HK-2 (cell line): ENCODE results near the gene KRTAP5-3.
"Not testable (repeated sequence)": the region's sequence is repeated elsewhere in the genome, so short reads cannot be mapped to it uniquely, and the experiment has no call there.

Source experiments
- DNase-seq: peaks from one replicate; pipeline ENCODE4 v3.0.0-alpha.2; 2018; ENCODE audit not compliant: unreplicated experiment

KRTAP5-3 gene

DNA sequence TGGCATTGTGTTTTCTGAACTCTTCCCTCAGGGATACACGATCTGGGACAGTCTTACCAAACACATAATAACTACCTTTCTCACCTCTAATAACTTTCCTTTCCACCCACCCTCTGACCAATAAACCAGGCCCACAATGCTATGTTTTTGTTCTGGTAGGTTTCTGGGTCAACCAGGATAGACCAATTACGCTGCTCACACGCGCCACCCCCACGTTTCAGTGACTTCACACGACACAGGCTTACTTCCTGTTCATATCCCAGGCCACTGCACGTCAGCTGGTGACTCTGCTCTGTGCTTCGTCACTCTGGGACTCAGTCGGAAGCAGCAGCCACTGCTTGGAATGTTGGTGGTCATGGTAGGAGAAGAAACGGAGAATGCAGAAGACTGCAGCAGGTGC lies 11.2 kb upstream of the KRTAP5-3 start:
- no peak for DNase-seq

DNA sequence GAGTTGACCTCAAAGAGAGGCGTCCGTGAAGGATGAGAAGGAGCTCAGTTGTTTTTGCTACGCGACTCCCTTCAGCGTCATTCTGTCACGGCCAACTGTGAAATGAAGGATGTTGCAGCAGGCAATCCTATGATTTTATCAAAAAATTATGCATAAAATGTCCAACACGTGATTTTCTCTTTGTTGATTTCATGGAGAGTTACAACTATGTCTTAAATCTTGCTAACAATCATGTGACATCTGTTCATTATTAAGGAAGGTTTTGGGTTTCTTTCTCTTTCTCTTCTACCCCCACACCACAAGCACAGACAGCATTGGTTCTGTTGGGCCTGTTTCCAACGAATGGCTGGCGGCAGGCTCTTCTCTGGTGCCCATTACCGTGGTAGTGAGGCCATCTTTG lies 10.0 kb upstream of the KRTAP5-3 start:
- DNase-seq: no peak

DNA sequence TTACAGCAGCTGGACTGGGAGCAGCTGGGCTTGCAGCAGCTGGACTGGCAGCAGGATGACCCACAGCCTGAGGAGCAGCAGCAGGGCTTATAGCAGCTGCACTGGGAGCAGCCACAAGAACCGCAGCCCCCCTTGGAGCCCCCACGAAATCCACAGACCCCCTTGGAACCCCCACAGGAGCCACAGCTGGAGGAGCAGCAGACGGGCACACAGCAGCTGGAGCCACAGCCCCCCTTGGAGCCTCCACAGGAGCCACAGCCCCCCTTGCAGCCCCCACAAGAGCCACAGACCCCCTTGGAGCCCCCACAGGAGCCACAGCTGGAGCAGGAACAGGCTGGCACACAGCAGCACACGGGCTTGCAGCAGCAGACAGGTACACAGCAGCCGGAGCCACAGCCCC lies 362 bp downstream of the KRTAP5-3 start:
- DNase-seq: not testable (repeated sequence)

DNA sequence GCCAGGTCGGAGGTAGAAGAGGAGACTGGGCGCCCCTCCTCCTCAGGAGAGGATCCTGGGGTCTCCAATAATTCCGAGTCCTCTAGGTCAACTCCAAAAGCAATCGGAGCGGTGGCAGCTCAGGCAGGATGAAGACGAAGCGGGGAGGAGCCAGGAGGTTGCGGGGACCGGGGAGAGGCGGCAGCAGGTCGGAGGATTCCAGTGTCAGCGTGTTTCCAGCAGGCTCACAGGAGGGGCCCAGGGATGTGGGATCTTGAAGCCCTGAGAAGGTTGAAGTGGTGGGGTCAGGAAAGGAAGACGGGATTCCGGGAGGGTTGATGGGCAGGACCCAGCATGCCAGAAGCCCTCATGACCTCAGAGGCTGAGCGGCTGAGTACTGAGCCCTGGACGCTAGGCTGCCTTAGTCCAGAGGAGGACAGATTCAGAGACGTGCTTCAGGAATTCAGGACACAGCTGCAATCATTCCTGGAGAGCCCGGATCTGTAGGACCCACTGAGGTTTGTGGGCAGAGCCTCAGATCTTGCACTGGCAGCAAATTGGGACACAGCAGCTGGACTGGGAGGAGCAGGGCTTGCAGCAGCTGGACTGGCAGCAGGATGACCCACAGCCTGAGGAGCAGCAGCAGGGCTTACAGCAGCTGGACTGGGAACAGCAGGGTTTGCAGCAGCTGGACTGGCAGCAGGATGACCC lies 962 bp downstream of the KRTAP5-3 start:
- not testable (repeated sequence) for DNase-seq

DNA sequence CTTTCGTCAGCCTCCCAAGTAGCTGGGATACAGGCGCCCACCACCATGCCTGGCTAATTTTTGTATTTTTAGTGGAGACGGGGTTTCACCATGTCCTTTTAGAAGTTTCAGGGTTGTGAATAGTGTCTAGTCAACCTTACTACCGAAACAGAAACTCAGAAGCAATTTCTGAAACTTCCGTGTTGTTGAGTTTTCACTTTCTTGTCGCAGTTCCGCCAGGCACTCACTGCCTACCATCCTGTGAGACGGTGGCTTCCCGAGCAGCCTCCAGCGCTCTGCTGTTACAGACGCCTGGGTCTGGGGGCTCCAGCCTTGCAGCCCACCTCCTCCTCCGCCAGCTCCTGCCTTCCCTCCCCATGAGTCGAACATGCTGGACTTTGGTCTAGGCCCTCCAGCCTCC lies 2.3 kb downstream of the KRTAP5-3 start:
- DNase-seq: not testable (repeated sequence)

DNA sequence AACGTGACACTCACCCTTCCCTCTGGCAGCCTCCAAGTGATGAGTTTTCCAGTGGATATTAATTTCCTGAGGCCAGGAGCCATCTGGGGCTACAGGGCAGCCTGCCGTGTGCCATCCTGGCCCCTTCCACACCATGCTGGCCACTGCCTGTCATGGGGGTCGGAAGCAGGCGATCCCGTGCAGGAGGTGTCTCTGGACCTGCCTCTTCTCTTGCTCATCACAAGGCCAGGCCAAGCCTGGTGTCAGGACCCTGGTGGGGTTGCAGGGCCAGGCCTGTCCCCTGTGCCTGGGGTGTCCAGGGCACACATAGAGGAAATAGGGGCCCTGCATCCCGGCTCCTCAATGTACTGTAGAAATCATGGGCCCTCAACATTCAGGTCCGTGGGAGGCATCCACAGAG lies 3.6 kb downstream of the KRTAP5-3 start:
- DNase-seq: no peak

DNA sequence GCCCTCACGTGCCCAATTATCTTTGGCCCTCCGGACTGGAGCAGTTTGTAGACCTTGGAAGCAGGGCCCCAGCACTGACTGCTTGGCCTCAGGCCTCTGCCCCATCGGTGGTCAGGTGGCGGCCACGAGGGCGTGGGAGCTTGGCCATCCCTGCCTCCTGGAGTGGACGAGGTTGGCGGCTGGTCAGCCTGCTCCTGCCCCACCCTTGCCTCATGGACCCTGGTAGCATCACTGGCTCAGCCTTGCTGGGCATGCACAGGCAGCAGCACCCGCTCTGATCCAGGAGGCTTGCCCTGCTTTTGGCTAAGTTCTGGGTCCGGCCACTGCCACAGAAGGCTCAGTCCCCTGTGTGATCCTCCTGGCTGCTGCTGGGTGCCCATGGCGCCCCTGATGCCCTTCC lies 4.1 kb downstream of the KRTAP5-3 start:
- no peak for DNase-seq

DNA sequence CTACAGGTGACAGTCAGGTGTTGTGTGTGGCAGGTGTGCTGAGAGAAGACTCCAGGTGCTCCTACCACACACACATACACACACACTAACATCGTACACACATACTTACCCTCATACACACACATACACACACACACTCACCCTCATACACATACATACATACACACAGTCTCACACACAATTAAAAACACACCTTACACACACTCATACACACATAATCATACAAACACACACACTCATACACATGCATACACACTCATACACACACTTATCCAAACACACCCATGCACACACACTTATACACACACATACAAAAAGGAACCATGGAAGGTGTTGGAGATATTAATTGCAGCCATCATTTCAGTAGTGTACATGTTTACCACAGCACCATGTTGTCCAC lies 4.6 kb downstream of the KRTAP5-3 start:
- DNase-seq: no peak

DNA sequence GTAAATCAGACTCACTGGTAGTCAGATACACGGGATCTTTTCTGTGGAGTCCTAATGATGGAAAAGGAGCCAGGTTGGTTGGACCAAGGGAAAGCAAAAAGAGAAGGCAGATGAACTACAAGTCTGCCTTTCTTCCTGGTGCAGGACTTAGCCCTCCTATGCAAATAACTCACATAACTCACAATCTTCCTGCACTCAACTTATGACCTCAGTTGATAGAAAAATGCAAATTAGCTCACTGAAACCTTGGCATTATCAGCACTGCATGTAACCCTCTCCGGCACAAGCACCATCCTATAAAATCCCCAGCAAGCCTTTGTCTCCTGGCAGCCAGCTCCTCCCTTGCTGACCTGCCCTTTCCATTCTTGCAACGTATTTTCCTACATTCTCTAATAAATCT lies 6.6 kb downstream of the KRTAP5-3 start:
- not testable (repeated sequence) for DNase-seq

DNA sequence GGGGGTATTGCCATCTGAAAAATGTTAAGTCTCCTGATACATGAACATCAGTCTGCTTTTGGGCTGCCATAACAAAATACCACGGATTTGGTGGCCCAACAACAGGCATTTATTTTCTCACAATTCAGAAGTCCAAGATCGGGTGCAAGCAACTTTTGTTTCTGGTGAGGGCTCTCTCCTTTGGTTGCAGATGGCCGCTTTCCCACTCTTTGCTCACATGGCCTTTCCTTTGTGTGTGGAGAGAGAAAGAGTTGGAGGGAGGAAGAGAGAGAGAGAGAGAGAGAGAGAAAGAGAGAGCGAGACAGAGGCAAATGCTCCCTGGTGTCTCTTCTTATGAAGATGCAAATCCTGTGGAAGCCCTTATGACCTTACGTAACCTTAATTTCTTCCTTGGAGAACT lies 7.6 kb downstream of the KRTAP5-3 start:
- no peak for DNase-seq

DNA sequence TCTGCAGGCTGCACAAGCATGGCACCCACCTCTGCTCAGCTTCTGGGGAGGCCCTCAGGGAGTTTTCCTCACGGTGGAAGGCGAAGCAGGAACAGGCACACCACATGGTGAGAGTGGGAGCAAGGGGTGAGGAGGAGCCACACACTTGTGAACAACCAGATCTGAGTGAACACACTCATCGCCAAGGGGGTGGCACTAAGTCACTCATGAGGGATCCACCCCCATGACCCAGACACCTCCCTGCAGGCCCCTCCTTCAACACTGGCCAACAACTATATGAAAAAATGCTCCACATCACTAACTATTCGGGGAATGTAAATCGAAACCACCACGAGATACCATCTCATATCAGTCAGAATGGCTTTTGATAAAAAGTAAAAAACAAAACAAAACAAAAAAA lies 9.4 kb downstream of the KRTAP5-3 start:
- no peak for DNase-seq

DNA sequence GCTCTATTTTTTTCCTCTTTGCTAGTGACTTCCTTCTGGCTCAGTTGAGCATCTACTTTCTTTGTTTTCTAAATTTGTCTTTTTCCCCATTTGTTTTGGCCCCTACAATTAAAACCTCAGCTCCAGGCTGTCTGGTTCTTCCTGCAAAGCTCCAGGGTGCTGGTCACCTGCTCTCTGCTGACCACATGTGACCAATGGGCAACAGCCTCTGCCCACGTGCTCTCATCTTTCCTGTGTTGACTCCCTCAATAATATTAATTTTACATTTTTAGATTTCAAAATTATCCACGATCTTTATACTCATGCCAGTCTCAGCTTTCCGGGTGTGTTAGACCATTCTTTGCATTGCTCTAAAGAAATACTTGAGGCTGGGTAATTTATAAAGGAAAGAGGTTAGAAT lies 9.9 kb downstream of the KRTAP5-3 start:
- not testable (repeated sequence) for DNase-seq

DNA sequence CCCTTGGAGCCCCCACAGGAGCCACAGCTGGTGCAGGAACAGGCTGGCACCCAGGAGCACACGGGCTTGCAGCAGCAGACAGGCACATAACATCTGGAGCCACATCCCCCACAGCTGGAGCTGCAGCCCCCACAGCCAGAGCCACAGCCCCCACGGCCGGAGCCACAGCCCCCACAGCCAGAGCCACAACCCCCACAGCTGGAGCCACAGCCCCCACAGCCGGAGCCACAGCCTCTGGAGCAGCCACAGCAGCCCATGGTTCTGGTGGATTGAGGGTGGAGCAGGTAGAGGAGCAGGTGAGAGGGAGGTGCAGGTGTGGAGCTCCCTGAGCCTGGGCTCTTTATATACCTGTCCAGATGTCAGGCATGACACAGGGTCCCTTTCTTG lies 10.3 kb downstream of the KRTAP5-3 start, which contains the start of gene KRTAP5-2:
KRTAP5-2 (minus strand) TSS at position 301 of the 387 bp plus-strand sequence; CDS start at position 257, 44 bp downstream.
- DNase-seq: no peak

DNA sequence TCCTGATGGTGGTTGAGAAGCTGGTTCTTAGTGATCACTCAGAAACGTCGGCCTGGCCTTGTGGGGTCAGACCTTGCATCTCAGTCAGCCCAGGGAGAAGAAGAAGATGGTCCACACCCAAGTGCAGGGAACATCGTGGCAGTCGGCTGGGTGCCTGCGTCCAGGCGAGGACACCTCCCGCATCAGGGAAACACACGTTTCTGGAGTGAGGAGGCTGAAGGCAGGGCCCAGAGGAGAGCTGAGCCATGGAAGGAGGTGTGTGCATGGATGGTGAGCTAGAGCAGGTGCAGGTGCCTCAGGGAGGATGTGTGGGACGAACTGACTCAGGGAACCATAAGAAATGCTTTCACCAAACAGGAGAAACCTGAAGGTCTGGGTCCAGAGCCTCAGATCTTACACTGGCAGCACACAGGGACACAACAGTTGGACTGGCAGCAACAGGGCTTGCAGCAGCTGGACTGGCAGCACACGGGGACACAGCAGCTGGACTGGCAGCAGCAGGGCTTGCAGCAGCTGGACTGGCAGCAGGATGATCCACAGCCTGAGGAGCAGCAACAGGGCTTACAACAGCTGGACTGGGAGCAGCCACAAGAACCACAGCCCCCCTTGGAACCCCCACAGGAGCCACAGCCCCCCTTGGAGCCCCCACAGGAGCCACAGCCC lies 10.8 kb downstream of the KRTAP5-3 start:
- no peak for DNase-seq

DNA sequence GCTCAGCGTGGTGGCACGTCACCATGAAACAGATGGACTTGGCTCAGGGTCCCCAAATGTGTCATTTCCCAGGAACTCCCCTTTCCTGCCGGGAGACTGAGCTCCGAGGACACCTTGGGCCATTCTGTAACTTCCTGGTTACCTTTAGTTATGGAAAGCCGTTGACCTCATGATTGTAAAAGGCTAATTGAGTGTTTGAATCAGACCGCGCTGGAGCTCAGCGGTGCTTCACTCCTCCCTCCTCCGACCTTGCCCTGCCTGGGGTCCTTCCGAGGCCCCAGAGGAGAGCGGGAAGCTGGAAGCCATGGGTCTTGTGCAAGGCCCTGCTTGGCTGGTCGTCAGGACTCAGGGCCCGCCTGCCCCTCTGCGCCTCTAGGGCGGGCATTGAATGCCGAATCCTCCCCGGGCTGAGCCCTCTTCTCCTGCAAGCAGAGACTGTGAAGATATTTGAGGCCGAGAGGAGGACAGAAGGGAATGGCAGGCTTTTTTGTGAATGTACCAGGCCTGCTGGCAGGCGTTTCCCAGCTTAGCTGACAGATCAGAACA lies 11.6 kb downstream of the KRTAP5-3 start:
- not testable (repeated sequence) for DNase-seq

DNA sequence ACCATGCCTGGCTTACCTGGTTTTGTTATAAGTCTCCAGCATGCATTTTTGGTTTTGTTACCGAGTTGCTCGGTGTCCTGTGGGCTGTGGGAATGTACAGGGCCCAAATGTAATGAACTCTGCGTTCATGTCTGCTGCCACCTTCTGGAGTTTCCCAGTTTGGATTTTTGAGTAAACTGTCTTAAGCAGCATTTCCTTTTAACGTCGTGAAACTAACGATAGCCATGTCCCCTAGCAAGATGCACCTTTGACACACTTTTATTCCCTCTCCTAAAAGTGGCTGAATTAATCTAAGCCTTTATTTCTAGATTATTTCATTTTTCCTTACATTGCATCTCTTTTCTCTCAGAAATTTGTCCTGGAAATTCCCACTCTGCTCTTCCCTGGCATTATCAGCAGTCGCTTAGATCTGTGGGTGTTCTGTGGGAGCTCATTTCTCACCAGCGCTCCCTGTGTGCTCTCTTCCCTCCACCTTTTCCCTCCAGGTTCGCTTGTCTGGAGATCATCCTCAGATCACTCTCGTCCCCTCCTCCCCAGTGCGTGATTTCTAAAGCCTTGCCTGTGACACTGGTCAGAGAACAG lies 12.2 kb downstream of the KRTAP5-3 start:
- DNase-seq: not testable (repeated sequence)

DNA sequence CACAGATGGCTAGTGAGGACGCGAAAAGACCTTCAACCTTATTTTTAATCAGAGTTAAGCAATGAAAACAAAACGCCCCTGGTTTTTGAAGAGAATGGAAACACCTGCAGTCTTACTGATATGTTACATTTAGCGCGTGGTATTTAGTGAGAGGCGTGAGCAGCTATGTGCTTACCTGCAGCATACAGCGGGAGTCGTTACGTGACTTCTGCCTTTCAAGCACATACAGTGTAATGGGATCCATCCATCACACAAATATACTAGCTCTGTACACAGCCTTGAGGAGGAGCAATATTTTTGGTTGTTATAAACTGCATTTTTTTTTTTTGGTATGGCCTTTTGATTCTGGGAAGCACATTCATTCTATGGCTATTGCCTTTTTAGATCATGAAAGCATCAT lies 15.6 kb downstream of the KRTAP5-3 start:
- no peak for DNase-seq

DNA sequence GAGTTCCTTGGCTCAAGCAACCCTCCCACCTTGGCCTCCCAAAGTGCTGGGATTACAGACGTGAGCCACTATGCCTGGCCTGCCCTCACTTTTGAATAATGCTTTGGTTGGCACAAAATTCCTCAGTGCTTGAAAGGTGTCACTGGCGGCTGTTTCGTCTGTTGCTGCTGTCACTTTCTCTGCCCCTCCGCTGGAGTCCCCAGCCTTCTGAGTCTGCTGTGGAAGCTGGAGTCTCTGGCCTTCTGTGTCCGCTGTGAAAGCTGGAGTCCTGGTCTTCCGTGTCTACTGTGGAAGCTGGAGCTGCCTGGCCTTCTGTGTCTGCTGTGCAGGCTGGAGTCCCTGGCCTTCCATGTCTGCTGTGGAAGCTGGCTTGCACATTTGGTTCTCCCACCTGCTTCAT lies 18.3 kb downstream of the KRTAP5-3 start:
- no peak for DNase-seq

DNA sequence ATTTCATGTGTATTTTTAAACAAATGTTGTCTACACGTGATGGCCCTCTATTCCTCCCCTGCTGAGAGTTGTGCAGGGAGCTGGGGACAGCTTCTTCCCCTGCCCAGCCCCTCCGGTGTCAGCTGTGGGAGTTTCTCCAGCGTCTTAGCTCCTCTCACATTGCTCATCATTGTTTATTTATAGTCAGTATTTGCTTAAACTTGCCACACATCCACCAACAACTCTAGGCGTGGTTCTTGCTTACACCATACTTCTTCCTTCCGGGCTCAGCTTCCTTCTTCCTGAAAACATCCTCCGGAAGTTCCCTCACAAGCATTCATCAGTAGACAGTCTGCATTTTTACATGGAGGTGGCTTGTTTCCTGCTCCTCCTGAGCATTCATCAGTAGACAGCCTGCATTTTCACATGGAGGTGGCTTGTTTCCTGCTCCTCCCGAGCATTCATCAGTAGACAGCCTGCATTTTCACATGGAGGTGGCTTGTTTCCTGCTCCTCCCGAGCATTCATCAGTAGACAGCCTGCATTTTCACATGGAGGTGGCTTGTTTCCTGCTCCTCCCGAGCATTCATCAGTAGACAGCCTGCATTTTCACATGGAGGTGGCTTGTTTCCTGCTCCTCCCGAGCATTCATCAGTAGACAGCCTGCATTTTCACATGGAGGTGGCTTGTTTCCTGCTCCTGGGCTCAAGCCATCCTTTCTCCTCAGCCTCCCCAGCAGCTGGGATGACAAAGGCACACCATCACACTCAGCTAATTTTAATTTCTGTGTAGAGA lies 18.9 kb downstream of the KRTAP5-3 start:
- not testable (repeated sequence) for DNase-seq

DNA sequence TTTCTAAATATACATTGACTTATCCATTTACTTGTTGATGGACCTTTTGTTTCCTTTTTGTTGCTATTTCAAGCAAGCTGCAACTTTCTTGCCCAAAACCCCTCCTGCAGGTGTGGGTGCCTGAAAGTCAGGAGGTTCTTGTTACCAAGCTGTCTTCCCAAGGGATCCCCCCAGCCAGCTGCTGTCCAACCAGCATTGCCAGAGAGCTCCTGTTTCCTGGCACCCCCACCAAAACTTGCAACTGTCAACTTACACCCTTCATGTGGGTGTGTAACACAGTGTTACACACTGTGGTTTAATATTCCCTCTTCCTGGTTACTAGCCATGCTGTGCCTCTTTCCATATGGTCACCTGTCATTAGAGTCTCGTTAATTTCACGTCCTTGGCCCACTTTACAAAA lies 21.6 kb downstream of the KRTAP5-3 start:
- no peak for DNase-seq

DNA sequence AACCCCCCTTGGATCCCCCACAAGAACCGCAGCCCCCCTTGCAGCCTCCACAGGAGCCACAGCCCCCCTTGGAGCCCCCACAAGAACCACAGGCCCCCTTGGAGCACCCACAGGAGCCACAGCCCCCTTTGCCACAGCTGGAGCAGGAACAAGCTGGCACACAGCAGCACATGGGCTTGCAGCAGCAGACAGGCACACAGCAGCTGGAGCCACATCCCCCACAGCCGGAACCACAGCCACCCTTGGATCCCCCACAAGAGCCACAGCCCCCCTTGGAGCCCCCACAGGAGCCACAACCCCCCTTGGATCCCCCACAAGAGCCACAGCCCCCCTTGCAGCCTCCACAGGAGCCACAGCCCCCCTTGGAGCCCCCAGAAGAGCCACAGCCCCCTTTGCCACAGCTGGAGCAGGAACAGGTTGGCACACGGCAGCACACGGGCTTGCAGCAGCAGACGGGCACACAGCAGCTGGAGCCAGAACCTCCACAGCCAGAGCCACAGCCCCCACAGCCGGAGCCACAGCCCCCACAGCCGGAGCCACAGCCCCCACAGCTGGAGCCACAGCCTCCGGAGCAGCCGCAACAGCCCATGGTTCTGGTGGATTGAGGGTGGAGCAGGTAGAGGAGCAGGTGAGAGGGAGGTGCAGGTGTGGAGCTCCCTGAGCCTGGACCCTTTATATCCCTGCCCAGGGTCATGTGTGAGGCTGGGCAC lies 23.4 kb downstream of the KRTAP5-3 start, which contains the start of gene KRTAP5-1:
KRTAP5-1 (minus strand) TSS at position 623 of the 710 bp plus-strand sequence; CDS start at position 589, 34 bp downstream.
- DNase-seq: not testable (repeated sequence)
